ENCODE measurements around the gene GPR15.

Gene GPR15

DNA sequence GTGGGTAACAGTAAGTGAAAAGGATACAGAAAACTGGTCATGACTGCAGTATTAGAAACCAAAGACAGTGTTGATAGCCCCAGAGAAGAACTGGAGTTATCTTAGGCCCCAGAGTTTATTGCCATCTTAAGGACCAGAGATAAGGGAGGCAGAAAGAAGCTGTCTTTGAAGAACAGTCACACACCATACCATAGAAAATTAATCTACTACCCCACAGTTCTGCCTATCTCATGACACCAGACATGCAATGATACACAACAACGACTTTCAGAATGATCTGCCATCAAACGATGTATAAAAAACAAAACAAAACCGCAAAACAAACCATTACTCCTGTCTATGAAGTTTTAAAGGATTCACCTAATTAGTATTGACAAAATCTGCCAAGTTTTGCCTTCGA lies 52.0 kb downstream of the GPR15 start:
- H3K4me3 ChIP-seq (ENCODE audit: low read depth, low read length): no peak overlapping the region
- TF ChIP-seq, protein P1, sequence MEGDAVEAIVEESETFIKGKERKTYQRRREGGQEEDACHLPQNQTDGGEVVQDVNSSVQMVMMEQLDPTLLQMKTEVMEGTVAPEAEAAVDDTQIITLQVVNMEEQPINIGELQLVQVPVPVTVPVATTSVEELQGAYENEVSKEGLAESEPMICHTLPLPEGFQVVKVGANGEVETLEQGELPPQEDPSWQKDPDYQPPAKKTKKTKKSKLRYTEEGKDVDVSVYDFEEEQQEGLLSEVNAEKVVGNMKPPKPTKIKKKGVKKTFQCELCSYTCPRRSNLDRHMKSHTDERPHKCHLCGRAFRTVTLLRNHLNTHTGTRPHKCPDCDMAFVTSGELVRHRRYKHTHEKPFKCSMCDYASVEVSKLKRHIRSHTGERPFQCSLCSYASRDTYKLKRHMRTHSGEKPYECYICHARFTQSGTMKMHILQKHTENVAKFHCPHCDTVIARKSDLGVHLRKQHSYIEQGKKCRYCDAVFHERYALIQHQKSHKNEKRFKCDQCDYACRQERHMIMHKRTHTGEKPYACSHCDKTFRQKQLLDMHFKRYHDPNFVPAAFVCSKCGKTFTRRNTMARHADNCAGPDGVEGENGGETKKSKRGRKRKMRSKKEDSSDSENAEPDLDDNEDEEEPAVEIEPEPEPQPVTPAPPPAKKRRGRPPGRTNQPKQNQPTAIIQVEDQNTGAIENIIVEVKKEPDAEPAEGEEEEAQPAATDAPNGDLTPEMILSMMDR (IDR thresholded peaks at IDR 0.05; ENCODE audit: insufficient read depth, low read depth, low read length, missing control alignments): no peak

More for the DNA sequence above, 52.0 kb downstream of the GPR15 start:
- no peak for DNase-seq (ENCODE audit: low read depth)

All from GM12865 (cell line).